RWPE1 (cell line): Measurements from ENCODE around the gene RPGRIP1L.

Experiments used
- CTCF ChIA-PET: fragments of 350-600 bp; sonication (Branson Sonifier 250); formaldehyde crosslinking; extraction: SDS; loops from one replicate; lab custom pipeline; 2021; lab: Yijun Ruan, JAX
- POLR2A ChIA-PET: fragments of 400-600 bp; formaldehyde crosslinking; extraction: SDS; loops from one replicate; lab custom pipeline; 2020; ENCODE audit warnings: antibody characterized with exemption; ENCODE audit not compliant: low non-redundant PET; lab: Yijun Ruan, JAX
- DNase-seq: peaks from one replicate; pipeline ENCODE4 v3.0.0; 2012; ENCODE audit warnings: low spot score
- H3K27ac ChIP-seq: fragments of 450-650 bp; 2 replicates; pipeline ENCODE4 v1.5.1; 2017
- CTCF ChIP-seq: fragments of 450-650 bp; conservative IDR thresholded peaks from 2 replicates; pipeline ENCODE4 v1.5.1; 2017; ENCODE audit warnings: low read depth, mild to moderate bottlenecking

Gene RPGRIP1L

DNA sequence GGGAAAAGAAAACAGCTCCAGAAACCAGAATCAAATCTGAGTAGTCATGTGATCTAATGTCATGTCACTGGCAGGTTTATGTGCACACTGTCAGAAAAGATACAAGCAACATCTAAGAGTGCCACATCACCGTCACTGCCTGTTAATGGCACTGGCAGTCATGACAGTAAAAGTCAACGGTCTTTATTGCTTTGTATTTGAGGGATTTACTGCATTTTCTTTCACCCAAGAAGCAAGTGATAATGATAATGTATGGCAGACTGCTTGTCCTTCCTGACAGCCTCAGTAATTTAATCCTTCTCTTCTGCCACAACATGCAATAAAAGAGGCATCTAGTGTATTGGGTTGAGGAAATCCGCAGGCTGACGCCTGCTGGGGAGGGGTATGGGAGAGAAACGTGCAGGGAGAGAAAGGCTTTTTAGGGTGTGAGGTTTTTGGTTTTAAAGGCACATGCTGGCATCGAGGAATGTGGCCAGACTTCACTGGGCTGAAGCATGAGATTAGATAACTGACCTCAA lies 92.4 kb downstream of the RPGRIP1L start:
- TF ChIP-seq CTCF = no peak
- CTCF ChIA-PET = no interaction called here
- H3K27ac ChIP-seq = no peak overlapping the region
- POLR2A ChIA-PET = no interaction called here
- DNase-seq = no peak

GRCh38 chr16:53609536-53609935 lies 94.1 kb downstream of the RPGRIP1L start:
- CTCF ChIA-PET = no interaction called here
- POLR2A ChIA-PET = no interaction called here
- DNase-seq = no peak
- H3K27ac ChIP-seq = no peak overlapping the region
- no peak for TF ChIP-seq CTCF

GRCh38 chr16:53608094-53608493 lies 95.6 kb downstream of the RPGRIP1L start:
- TF ChIP-seq CTCF = no peak
- DNase-seq = no peak
- POLR2A ChIA-PET = no interaction called here
- no peak overlapping the region for H3K27ac ChIP-seq
- CTCF ChIA-PET = interaction anchor here (0.7 kb wide), 1 partner anchor 1951 kb away, joined by 3 read pairs; no protein-coding TSS in a partner anchor

DNA sequence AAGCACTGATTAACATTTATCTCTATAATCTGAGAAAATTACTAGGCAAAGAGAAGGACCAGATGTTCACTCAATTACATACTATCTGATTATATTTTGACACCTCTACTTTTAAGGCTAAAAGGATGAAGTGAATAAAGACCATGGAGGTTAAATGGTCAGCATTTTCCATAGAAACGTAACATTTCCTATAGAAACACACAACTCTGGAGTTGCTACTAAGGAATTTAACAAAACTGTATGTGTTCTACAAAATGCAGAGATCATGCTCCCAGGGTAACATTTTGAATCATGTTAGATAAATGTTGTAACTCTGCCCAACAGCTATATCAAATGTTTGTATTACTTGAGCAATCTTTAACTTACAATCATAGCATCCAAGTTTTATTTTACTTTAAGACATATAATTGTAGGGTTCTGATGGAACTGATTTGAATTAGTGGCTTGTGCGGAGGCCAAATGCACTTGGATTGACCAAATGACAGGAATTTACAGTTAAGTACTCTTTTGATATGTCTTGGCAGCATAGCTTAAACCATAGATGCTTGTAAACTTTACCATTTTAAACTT lies 97.7 kb downstream of the RPGRIP1L start:
- DNase-seq = no peak
- TF ChIP-seq CTCF = no peak
- no peak overlapping the region for H3K27ac ChIP-seq
- ChIA-PET POLR2A (no interaction called here), CTCF (no interaction called here)

GRCh38 chr16:53605356-53605755 lies 98.3 kb downstream of the RPGRIP1L start:
- DNase-seq = no peak
- no peak for TF ChIP-seq CTCF
- no peak overlapping the region for H3K27ac ChIP-seq
- CTCF ChIA-PET = no interaction called here
- POLR2A ChIA-PET = no interaction called here

DNA sequence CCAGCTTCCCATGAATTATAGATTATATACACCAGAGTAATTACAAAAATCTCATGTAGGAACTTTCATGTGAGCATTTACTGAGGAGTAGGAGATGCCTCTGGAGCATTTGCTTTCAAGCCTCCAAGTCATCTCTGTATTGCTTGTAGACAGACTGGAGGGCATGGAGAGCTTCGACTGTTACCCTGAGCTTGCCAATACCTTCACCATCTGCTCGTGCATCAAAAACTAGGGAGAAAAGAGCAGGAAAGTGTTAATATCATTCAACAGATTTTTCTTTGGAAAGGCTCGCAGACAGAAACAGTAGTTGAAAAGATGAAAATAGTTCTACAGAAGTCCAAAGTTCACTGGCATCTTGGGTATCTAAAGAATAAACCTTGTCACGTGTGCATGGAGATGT lies 101.7 kb downstream of the RPGRIP1L start:
- DNase-seq = no peak
- ChIA-PET CTCF (no interaction called here), POLR2A (no interaction called here)
- H3K27ac ChIP-seq = no peak overlapping the region
- no peak for TF ChIP-seq CTCF
